ENCODE measurements around the gene FAM83B.
"Not testable (repeated sequence)": the region's sequence is repeated elsewhere in the genome, so short reads cannot be mapped to it uniquely, and the experiment has no call there.

FAM83B gene

DNA sequence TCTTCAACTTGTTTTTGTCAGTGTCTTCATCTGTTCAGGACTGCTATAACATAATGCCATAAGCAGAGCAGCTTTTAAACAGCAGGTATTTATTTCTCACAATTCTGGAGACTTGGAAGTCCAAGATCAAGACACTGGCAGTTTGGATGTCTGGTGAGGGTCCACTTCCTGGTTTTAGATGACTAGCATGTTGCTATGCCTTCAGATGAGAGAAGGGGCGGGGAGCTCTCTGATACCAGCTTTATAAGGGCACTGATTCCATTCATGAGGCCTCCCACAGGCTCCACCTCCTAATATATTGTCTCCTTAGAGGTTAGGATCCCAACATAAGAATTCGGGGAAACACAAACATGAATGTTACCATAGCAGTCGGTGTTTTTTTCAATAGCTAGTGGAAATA is 52.9 kb downstream of the FAM83B start:
- DNase-seq (ENCODE audit: low read depth), result no peak

DNA sequence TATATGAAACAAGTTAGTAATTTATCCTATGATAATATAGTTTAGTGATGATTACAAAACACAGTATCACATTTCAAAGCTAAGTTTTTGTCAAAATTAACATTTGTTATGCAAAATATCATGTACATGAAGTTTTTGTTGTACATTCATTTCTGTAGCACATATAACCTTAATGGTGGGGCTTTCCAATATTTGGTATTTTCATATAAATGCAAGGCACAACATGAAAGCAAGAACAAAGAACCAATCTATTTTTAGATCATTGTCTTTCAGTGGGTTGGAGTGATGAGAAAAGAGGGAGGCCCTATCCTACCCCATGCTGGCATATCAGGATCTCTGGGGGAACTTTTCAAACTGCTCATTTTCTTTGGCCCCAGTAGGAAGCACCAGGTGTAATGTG is 53.4 kb downstream of the FAM83B start:
- no peak for DNase-seq (ENCODE audit: low read depth)

DNA sequence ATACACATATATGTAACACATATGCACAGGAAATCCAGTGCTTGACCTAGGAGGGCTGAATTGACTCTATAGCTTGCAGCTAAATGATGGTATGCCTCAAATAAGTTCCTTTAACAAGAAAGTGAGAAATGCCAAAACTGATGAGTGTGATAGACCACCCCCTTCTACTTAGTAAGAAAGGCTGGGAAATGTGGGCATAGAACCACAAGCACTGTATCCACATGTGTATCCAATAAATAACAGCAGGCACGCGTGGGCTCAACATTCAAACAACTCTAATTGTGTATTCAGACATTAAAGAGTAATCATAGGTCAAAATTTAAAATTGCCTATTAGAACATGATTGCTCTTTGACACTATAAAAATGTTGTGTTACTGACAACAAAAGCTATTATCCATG is 54.1 kb downstream of the FAM83B start:
- no peak for DNase-seq (ENCODE audit: low read depth)

GRCh38 chr6:54903884-54904283 is 57.3 kb downstream of the FAM83B start:
- DNase-seq (ENCODE audit: low read depth), result no peak

- DNase-seq (ENCODE audit: low read depth), result no peak
These were observed 60.8 kb downstream of the FAM83B start for GRCh38 chr6:54907355-54907754.

GRCh38 chr6:54909184-54909583 is 62.6 kb downstream of the FAM83B start:
- no peak for DNase-seq (ENCODE audit: low read depth)

DNA sequence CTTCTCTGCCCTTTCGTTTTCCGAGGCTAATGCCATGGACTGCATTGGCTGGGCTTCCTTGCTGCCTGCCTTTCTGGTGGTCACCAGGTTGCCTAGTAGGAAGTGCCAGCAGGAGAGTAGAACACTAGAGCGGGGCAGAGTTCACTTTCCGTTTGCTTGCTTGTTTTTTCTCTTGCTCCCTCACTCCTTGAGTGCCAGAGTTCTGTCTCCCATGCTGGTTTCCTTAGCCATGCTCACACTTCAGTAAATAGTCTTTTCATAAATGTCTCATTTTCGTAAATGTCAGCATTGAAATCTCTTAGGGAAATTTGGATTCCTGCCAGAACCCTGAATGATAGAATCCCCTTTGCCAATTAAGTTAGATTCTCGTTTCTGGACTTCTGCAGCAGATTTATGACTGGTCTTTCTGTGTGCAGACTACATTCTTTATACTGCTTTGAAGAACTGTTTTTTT is 63.9 kb downstream of the FAM83B start:
- DNase-seq (ENCODE audit: low read depth), result no peak

DNA sequence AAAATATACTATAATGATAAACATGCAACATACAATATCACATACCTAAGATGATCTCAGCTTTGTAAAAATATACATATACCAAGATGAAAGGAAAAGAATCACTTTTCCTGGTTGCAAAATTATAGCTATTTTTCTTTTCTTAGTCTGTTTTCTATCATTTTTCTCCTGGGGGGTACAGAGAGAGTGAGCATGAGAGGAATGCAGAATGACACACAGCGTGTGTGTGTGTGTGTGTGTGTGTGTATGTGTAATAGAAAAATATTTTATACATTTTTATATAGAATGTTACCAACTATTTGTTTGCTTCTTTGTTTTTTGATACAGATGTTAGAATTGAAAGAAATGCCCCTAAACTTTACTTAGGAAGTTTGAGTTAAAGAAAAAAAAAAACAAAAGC is 64.3 kb downstream of the FAM83B start:
- DNase-seq (ENCODE audit: low read depth), result no peak

DNA sequence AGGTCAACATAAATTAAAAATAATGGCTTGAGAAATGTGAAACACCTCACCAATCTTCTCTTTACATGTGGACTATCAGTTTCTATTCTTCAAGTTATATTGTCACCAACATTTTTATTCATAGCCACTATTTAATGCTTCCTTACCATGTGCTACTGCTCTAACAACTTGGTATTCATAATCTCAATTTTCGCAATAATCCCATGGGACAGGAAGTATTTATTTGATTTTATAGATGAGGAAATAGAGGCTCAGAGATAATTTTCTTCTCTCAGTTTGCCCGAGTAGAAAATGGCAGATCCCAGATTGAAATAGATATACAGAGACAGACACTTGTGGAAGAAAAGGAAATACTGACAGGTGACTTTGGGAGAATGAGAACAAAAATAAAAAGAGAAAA is 66.6 kb downstream of the FAM83B start:
- DNase-seq (ENCODE audit: low read depth), result no peak

DNA sequence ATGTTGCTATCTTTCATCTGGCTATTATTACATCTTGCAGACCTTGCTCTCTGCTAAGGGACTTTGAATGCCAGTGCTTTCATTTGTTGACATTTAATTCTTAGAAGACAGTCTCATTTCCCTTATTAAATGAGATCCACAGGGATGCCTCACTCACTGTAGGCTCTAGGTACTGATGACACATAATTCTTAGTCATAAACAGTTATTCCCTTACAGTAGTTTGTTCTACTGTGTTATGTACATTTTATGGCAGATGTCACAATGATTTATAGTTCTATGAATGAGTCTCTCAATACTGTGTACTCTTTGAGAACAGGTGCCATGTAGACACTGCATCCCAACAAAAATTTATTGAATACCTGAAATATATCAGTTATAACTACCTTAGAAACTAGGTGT is 70.3 kb downstream of the FAM83B start:
- no peak for DNase-seq (ENCODE audit: low read depth)

- DNase-seq (ENCODE audit: low read depth), result no peak
These were observed 74.1 kb downstream of the FAM83B start for GRCh38 chr6:54920628-54921027.

DNA sequence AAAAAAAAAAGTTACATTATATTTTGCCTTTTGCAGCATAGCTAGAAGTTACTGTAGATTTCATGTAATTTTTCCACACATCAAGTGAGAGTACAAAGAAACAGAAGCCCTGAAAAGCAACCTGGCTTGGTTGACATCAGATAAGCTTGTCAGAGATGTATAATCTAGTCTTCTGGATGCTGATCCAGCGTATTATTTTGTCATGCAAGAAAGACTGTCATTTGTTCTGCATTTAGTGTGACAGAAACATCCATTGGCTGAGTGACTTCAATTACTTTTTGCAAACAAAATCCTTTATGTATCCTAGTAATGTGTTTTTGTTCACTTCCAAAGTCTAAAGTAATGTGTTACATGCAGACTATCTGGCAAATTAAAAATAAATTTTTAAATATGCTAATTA is 75.3 kb downstream of the FAM83B start:
- DNase-seq (ENCODE audit: low read depth), result no peak

GRCh38 chr6:54929245-54929909 is 82.8 kb downstream of the FAM83B start:
- DNase-seq (ENCODE audit: low read depth), result no peak

GRCh38 chr6:54932622-54933021 is 86.1 kb downstream of the FAM83B start:
- DNase-seq (ENCODE audit: low read depth), result no peak

- DNase-seq (ENCODE audit: low read depth), result no peak
These were observed 89.2 kb downstream of the FAM83B start for GRCh38 chr6:54935739-54936138.

DNA sequence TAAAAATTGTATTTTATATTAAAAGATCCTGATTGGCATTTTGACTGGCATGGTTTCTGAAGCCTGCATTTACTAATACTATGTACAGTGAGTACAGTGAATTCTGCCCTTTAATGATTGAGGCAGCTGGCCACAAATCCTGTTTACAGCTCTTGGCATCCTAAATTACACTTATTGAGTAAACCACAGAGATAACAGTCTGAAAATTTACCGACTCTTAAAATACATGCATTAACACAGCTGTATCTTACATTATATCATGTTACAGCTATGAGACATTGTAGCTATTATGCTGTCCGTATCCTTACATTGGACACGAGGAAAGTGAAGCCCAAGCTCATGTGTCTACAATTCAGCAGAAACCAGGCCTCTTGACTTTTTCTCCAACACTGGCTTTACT is 90.8 kb downstream of the FAM83B start:
- no peak for DNase-seq (ENCODE audit: low read depth)

DNA sequence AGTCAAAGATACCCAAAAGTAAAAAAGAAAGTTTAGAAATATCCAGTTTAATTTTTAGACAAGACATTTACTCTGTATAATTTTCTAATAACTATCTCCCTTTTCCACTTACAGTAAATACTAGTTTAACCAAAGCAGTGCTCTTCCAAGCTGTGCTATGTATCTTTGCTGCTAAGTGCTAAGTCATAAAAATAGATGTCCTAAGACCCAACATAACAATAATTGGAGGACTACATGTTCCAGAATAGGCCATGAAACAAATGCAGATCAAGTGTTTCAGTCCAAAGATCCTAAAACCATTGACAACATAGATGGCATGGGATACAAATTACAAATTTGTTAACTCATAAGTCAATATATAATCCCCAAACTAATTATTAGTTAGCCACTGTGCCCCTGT is 111.1 kb downstream of the FAM83B start:
- DNase-seq (ENCODE audit: low read depth), result no peak

DNA sequence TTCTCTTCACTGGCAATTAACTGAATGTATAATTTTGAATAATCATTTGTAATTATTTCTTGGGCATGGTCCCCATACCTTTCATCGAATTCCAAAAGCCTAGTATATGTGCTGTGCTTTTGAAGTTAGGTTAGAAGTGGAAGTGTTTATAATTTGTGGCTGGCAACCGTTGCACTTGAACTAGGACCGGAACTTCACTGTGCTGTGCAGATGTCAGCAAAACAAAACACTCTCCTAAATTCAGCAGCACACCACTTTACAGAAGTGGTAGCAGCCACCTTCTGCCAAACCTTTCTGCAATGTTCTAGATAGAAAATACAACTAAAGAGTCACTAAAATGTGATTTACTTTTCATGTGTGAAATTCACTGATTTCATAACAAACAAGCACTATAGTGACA is 111.9 kb downstream of the FAM83B start:
- DNase-seq (ENCODE audit: low read depth), result no peak

DNA sequence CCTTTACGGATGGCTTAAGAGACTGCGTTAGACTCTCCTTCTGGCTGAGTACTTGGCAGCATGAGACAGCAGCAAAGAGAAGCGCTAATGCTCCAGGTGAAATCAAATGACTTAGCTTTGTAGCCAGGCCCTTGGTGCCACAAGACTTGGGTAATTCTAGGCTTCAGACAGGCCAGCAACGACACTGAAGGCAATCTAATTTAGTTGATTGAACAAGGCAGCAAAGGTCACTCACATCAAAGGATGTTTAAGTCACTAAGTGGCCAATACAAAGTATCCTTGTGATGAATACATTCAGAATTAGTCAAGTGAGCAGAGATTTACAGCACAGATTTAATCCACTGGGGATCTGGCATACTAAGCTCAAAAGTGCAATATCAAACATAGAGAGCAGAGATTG is 113.2 kb downstream of the FAM83B start:
- DNase-seq (ENCODE audit: low read depth), result no peak

GRCh38 chr6:54961372-54961771 is 114.8 kb downstream of the FAM83B start:
- DNase-seq (ENCODE audit: low read depth), result not testable (repeated sequence)

DNA sequence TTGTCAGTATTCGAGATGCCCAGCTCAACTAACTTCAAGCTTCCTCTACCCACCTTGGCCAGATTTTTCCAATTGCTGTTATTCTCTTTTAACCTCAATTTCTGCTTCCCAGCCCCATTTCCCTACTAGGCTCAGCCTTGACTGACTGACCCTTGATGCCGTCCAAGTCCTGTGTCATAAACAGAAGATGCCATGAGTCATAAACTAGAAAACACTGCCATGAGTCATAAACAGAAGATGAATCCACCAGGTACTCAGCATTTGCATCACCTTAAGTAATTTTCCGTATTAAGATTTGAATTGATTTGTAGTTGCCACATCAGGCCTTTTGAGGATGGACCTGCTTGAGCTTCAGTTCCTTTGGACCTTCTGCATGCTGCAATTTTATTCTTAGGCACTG is 123.8 kb downstream of the FAM83B start:
- DNase-seq (ENCODE audit: low read depth), result no peak

- no peak for DNase-seq (ENCODE audit: low read depth)
These were observed 125.3 kb downstream of the FAM83B start for GRCh38 chr6:54971825-54972224.

GRCh38 chr6:54979161-54979560 is 132.6 kb downstream of the FAM83B start:
- not testable (repeated sequence) for DNase-seq (ENCODE audit: low read depth)

- DNase-seq (ENCODE audit: low read depth), result no peak
These were observed 134.1 kb downstream of the FAM83B start for GRCh38 chr6:54980511-54981275.
